Adrenal gland (tissue), 5 donors: ENCODE data around the gene NOX3.

Source experiments
- CTCF ChIP-seq, 6 experiments: fragments of 450-650 bp in 4 of 6; fragments of 200-600 bp in 2 of 6; sonication (generic) in 1 of 6; IDR thresholded peaks; 1 replicate in 5 of 6; 2 replicates in 1 of 6; pipeline versions ENCODE4 v1.5.1 to v1.8.0; 2016 to 2021; ENCODE audit warnings: antibody characterized with exemption in 6 of 6, mild to moderate bottlenecking in 2 of 6, moderate library complexity in 1 of 6
- POLR2A ChIP-seq, 2 donors: fragments of 450-650 bp; IDR thresholded peaks; one replicate each; pipeline ENCODE4 v1.6.1; 2017; ENCODE audit warnings: antibody characterized with exemption in 2 of 2, mild to moderate bottlenecking in 2 of 2, moderate library complexity in 1 of 2
- donor health status: DM: no; HTN: no; CAD: no.

- TF ChIP-seq CTCF (IDR thresholded peaks at IDR 0.05), result no peak
- TF ChIP-seq POLR2A (IDR thresholded peaks at IDR 0.05), result no peak
Measured at GRCh38 chr6:155419161-155419560, 36.5 kb downstream of the NOX3 start.
